Sigmoid colon (tissue), 4 donors: ENCODE measurements around the gene DGKH.

Experiments used
- EP300 ChIP-seq, 4 donors: sonication (generic); formaldehyde crosslinking; IDR thresholded peaks; one replicate each; pipeline ENCODE4 v1.6.1; 2017; ENCODE audit warnings: antibody characterized with exemption in 4 of 4
- POLR2A ChIP-seq, 2 donors: fragments of 450-650 bp; IDR thresholded peaks; one replicate each; pipeline ENCODE4 v1.6.1; 2016; ENCODE audit warnings: antibody characterized with exemption in 2 of 2, mild to moderate bottlenecking in 2 of 2, moderate library complexity in 2 of 2
- POLR2AphosphoS5 ChIP-seq, 4 donors: sonication (generic); formaldehyde crosslinking; IDR thresholded peaks; one replicate each; pipeline ENCODE4 v1.6.1; 2017; ENCODE audit warnings: antibody characterized with exemption in 4 of 4
- TF ChIP-seq, protein P1 (sequence below), 4 experiments: fragments of 450-650 bp in 3 of 4; fragments of 200-600 bp in 1 of 4; IDR thresholded peaks; one replicate each; pipeline ENCODE4 v1.5.1; 2016 to 2019; ENCODE audit warnings: antibody characterized with exemption in 4 of 4, mild to moderate bottlenecking in 3 of 4, moderate library complexity in 2 of 4

DNA sequence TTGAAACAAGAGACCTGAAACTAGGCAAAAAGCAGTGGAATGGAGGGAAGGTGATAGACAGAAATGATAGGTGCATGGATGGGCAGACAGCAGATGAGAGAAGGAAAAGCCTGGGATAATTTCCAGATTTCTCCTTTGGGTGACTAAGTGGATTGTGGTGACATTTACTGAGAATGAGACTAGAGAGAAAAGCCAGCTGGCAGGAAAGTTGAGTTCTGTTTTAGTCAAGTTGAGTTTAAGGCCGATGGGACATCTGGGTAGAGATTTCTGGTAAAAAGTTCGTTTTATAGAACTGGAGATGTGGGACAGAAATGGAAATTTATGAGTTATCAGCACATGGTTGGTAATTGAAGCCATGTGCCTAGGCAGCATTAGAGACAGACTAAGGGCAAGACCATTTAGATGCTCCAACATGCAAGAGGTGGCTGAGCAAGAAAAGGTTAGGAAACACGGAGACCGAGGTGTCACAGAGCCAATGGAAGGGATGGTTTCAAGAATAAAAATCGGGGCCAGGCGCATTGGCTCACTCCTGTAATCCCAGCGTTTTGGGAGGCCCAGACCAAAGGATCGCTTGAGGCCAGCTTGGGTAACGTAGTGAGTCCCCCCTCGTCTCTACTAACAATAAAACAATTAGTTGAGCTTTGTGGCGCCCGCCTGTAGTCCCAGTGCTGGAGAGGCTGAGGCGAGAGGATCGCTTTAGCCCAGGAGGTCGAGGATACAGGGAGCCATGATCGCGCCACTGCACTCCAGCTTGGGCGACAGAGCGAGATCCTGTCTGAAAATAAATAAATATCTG lies 9.6 kb upstream of the DGKH start:
- no peak for TF ChIP-seq POLR2A (IDR thresholded peaks at IDR 0.05)
- TF ChIP-seq, protein P1, sequence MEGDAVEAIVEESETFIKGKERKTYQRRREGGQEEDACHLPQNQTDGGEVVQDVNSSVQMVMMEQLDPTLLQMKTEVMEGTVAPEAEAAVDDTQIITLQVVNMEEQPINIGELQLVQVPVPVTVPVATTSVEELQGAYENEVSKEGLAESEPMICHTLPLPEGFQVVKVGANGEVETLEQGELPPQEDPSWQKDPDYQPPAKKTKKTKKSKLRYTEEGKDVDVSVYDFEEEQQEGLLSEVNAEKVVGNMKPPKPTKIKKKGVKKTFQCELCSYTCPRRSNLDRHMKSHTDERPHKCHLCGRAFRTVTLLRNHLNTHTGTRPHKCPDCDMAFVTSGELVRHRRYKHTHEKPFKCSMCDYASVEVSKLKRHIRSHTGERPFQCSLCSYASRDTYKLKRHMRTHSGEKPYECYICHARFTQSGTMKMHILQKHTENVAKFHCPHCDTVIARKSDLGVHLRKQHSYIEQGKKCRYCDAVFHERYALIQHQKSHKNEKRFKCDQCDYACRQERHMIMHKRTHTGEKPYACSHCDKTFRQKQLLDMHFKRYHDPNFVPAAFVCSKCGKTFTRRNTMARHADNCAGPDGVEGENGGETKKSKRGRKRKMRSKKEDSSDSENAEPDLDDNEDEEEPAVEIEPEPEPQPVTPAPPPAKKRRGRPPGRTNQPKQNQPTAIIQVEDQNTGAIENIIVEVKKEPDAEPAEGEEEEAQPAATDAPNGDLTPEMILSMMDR (IDR thresholded peaks at IDR 0.05) = no peak
- TF ChIP-seq EP300 (IDR thresholded peaks at IDR 0.05) = no peak
- TF ChIP-seq POLR2AphosphoS5 (IDR thresholded peaks at IDR 0.05) = no peak
